Medulla oblongata (tissue), 1 donor: Measurements from ENCODE around the gene NGDN.

Experiments used
- DNase-seq: peaks from one replicate; pipeline ENCODE4 v3.0.0-alpha.2; 2015; ENCODE audit errors: extremely low spot score

Gene NGDN

GRCh38 chr14:23470947-23471346 lies 1.4 kb downstream of the NGDN start:
- DNase-seq, result no peak

GRCh38 chr14:23478109-23478759 lies 8.7 kb downstream of the NGDN start:
- DNase-seq, result peak; percentile 76

GRCh38 chr14:23481362-23481970 lies 12.0 kb downstream of the NGDN start:
- DNase-seq, result no peak

DNA sequence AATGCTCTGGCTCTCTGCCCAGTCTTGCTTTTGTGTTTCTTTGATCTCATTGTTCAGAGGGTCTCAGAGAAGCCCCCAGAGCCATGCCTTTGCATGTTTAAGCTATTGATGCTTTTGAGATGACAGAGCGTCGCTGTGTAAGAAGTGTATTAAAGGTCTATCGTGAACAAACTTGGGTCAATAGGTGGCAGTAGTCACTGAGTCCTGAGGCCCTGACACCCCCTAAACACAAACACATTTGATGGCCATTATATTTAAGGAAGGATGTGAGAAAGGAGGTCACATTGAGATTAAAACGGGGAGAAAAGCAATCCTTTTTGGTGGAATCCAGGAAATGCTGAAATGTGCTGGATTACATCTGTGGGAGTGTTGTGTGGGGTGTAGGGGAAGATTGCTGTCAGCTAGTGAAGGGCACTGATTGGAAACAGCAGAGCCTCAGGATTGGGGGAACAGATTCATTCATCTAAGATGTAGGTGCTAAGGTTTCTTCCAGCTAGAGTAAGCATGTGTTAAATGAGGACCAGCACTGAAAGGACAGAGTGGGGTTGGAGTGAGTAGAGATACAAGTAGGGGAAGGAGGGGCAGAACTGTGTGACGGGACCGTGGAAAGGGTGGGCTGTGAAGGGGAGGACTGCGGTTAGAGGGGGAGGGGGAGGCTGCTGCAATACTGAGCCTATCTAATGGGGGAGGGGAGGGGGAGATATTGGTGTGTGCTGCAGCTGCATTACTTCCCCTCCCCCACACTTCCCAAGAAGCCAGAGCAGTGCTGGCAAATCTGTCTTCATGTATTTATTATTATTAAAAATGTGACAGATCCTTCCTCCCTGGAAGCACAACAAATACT lies 12.7 kb downstream of the NGDN start:
- no peak for DNase-seq

GRCh38 chr14:23482823-23483148 lies 13.3 kb downstream of the NGDN start:
- no peak for DNase-seq

GRCh38 chr14:23483236-23483854 lies 13.8 kb downstream of the NGDN start:
- DNase-seq, result peak; percentile 80

GRCh38 chr14:23485326-23485725 lies 15.8 kb downstream of the NGDN start:
- DNase-seq, result peak; percentile 38

DNA sequence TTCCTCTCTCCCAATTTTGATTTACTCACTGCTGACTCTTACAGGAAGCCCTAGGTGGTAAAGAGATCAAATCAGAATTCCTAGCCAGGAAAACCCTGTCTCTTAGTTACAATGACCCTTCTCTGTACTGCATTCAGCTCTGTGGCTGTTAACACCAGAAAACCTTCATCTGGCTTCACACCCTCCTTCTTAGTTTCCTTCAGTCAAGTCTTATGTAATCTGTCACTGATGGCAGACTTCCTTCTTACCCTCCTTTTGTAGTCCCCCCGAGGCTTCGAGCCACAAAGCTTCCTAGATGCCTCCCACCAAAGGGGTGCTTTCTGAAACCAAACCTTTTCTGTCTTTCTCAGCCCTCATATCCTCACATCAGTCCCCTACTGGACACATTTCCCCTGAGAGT lies 16.5 kb downstream of the NGDN start:
- DNase-seq, result no peak

GRCh38 chr14:23487216-23487615 lies 17.7 kb downstream of the NGDN start:
- DNase-seq, result peak; percentile 39

- DNase-seq, result no peak
Observed at GRCh38 chr14:23492618-23493272, 23.2 kb downstream of the NGDN start.

DNA sequence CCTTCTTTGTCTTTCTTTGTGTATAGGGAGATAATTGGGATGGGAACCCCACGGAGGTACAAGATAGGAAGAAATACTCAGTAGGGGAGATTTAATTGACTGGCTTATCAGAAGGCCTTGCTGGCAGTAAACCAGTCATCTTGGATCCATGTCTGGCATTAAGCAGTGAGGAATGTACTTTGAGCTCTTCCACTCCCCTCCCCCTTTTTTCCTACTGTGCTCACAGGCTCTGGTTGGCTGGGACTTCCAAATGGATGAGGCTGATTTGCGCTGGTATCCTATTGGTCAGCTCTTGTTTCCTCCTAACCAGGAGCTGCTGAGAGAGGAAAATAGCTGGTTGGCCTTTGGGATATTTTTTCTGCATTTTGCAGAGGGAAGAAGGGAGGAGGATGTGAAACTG lies 24.7 kb downstream of the NGDN start:
- DNase-seq, result no peak

DNA sequence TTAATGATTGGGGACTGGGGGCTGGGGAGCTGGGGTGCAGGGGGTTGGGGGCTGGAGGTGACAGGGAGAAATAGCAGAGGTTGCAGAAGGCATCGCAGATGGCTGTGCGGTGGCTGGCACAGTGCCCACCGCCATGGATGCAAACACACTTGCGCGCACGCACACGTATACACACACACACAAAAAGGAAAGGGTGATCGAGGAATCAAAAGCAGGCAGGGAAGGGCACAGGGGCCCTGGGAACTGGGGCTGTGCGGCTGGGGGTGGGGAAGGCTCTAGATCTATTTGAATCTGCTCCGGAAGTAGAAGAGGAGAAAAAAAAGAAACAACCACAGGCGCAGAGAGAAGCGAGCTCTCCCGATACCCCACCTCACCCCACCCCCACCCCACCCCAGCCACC lies 42.7 kb downstream of the NGDN start:
- DNase-seq, result peak; percentile 28

GRCh38 chr14:23513005-23513817 lies 43.7 kb downstream of the NGDN start:
- peak; percentile 92 for DNase-seq

GRCh38 chr14:23513818-23514643 lies 44.5 kb downstream of the NGDN start:
- DNase-seq, result peak; percentile 55

DNA sequence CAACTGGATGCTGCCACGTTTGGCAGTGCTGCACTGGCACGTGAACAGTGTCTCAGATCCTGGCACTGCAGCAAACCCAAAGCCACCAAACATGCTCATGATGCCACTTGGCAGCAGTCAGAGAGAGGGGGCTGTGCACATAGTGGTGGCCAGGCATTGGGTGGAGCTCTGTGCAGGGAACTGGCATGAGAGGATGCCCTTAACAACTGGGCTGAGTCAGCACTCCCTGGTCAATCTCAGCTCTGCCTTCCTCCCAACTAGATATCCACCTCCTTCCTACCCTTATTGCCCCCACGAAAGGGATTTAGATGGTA lies 45.1 kb downstream of the NGDN start:
- peak; percentile 54 for DNase-seq

DNA sequence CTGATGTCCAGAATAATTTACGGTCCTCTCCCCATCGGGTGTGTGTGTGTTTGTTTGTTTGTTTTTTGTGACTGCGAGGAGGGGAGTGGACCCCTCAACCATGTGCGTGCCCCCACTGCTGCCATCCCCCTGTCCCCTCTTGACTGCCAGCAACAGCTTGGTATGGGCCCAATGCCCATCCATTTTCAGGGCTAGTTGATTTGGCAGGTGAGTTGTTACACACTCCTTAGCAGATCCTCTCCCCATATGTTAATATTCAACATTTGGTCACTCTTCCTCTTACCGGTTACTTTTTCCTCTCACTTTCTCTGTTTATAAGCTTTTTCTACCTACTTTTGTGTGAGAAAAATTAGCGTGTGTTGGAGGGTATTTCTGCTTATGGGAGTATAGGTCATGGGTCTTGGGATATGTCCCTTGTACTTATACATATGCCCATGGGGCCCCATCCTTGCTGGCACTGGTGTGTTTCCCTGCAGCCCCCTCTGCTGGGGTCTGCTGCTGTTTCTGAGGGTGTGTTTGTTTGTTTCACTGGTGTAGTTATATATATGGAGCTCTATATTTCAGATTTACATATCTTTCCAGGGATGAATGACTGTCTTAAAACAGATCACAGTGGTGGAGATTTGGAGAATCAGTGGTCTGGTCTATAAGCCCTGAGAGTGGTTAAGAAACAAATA lies 48.3 kb downstream of the NGDN start:
- no peak for DNase-seq

DNA sequence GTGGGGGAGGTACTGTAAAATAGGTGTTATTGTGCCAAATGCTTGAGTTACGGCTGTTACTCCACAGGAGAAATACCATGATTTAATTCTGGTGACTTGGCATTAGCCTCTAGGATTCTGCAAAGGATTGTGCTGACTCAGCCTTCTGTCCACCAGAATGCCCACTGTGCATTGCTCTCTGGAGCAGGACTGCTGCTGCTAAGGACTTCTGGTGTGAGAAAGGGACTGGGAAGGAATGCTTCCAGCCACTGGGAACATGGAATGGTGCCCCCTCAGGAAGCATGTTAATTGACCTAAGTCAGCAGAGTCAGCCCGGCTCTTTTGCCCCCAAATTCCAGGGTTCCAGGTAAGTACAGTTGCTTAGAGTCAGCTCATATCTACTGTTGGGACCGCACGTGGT lies 49.2 kb downstream of the NGDN start:
- no peak for DNase-seq

DNA sequence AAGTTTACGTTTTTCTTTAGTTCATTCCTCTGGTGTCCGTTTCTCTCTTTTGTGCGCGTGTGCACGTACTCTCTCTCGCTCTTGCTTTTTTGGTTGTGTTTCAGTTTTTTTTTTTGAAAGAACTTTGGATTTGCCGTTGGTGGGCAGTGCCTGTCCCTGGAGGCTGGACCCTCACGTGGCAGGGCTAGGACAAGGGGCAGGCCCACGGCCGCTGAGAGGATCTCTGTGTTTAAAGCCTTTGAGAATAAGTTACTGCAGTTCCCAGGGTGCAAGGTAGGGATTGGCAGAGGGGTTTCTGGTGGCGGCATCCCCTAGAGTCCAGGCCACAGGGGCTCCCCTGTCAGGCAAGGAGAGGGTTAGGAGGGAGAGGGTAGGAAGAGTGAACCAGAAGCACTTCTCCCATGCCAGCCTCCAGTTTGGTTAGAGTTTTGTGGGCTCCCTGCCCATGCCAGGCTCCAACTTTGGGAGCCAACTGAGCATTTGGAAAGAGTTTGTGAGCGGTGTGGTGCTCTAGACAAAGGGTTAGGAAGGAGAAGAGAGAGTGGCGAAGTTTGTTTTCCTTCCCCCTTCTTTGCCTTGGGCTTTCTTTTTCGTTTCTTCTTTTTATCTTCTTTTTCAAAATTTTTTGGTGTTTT lies 51.5 kb downstream of the NGDN start:
- DNase-seq, result peak; percentile 50
